ENCODE data around the gene UBR4. TPM values are rescaled to one million over a fixed set of nuclear protein-coding genes. Genes with fewer than 3 reads are reported as not detected.
A peak's percentile ranks its signal among the peaks of the same experiment; 100 is the strongest.

Gene UBR4
- total RNA-seq, 2 donors from 2014 or later = 97.7 to 114 TPM

DNA sequence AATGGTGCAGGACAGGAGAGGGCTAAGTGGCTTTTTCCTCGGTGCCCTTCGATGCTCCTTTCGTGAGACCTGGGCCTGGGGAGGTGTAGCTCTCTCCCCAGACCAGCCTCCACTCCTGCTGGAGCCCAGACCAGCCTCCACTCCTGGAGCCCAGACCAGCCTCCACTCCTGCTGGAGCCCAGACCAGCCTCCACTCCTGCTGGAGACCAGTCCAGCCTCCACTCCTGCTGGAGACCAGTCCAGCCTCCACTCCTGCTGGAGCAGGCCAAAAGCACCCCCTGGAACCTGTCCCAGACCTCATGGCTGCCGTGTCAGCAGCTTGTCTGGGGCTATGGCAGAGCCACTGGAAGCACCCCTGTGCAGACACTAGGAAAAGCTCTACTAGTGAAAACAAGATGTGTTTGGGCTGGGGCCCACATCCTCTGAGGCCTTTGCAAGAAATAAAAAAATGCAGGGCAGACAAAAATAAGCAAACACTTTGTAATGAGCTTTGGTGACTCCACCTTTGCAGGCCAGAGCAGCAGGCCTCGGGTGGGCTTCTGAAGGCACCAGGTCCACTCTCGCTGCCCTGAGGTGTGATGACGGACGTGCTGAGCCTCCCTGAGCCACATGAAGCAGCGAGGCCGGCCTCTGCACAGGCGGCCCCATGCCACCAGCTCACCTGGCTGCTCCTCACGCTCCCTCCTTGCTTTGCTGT, 137.6 kb downstream of the UBR4 start:
- no peak overlapping the region for H3K4me3 ChIP-seq
- H3K4me1 ChIP-seq = peaks cover 29% of the 10 kb centered on the region
- intact Hi-C loops (cut with DNase I) = no loop called here
- H3K27ac ChIP-seq = no peak overlapping the region
- TF ChIP-seq, protein P1, sequence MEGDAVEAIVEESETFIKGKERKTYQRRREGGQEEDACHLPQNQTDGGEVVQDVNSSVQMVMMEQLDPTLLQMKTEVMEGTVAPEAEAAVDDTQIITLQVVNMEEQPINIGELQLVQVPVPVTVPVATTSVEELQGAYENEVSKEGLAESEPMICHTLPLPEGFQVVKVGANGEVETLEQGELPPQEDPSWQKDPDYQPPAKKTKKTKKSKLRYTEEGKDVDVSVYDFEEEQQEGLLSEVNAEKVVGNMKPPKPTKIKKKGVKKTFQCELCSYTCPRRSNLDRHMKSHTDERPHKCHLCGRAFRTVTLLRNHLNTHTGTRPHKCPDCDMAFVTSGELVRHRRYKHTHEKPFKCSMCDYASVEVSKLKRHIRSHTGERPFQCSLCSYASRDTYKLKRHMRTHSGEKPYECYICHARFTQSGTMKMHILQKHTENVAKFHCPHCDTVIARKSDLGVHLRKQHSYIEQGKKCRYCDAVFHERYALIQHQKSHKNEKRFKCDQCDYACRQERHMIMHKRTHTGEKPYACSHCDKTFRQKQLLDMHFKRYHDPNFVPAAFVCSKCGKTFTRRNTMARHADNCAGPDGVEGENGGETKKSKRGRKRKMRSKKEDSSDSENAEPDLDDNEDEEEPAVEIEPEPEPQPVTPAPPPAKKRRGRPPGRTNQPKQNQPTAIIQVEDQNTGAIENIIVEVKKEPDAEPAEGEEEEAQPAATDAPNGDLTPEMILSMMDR (IDR thresholded peaks at IDR 0.05) = no peak
- no peaks in the 10 kb centered on the region for H3K9me3 ChIP-seq
- H3K9ac ChIP-seq (ENCODE audit: low read depth in 2 of 2, low read length in 2 of 2) = no peak overlapping the region
- DNase-seq = no peak
- H3K36me3 ChIP-seq = peaks cover 13% of the 10 kb centered on the region
- H3K27me3 ChIP-seq = no peaks in the 10 kb centered on the region

DNA sequence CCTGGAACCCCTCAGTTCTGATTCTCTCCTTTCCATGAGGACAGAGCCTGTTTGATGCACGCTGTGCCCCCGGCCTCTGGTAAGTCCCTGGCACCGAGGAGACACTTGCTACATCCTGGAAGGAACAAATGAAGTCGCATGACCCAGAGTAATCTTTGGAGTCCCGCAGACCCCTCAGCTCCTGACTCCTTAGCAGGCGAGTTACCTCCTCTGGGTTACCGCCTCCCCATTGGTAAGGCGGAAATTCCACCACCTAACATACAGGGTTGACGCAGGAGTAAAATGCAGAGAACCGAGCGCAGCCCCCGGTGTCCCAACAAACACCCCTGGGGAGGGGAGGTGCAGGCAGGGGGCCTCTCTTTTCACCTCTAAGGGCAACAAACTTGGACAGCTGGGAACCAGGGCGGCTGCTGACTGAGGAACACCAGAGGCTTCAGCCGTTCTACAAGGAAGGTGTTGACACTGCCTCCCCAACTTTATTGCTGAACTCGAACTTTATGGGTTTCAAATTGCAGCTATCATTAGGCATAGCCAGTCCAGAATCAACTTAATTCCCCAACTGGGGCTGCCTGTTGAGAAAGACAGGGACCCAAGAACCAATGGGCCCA, 138.3 kb downstream of the UBR4 start:
- Histone ChIP-seq H3K27ac (no peak overlapping the region), H3K4me1 (peaks cover 35% of the 10 kb centered on the region), H3K27me3 (no peaks in the 10 kb centered on the region), H3K9ac (ENCODE audit: low read depth in 2 of 2, low read length in 2 of 2) (peak overlapping the region in 1 of 2 donors; percentile 3), H3K9me3 (no peaks in the 10 kb centered on the region), H3K4me3 (no peak overlapping the region), H3K36me3 (peaks cover 6% of the 10 kb centered on the region)
- DNase-seq = peak; percentile 63
- TF ChIP-seq, protein P1 (IDR thresholded peaks at IDR 0.05) = no peak
- intact Hi-C loops (cut with DNase I) = no loop called here

DNA sequence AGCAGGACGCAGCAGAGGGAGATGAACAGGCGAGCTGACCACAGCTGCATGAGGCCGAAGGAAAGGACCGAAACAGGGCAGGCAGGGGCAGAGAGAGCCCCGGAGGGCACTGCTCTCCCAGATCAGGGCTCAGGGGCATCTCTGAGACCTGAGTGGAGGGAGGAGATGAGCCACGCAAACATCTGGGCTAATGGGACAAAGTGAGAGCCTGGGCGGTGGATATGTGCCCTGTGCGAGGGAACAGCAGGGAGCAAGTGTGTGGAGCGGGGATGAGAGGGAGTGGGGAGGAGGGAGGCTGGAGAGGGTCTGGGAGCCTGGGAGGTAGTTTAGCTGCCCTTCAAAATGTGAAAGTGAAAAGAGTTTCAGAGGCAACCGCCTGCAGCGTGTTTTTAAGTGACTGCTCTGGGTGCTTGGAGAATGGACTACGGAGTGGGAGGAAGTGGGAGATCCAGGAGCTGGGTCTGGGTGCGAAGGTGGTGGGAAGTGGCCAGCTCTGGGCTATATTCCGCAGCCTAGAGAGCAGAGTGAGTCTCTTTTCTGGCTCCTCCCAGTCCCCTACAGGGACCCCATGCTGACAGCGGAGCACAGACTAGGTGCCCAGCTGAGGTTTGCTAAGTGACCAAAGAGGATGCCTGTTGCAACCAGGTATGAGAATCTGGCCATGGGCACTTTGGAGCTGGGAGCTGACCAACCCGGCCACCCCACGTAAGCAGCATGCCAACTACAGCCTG, 139.0 kb downstream of the UBR4 start:
- H3K4me3 ChIP-seq = no peak overlapping the region
- intact Hi-C loops (cut with DNase I) = no loop called here
- H3K36me3 ChIP-seq = peaks cover 6% of the 10 kb centered on the region
- TF ChIP-seq, protein P1 (IDR thresholded peaks at IDR 0.05) = no peak
- no peaks in the 10 kb centered on the region for H3K9me3 ChIP-seq
- no peaks in the 10 kb centered on the region for H3K27me3 ChIP-seq
- peaks cover 34% of the 10 kb centered on the region for H3K4me1 ChIP-seq
- no peak overlapping the region for H3K27ac ChIP-seq
- H3K9ac ChIP-seq (ENCODE audit: low read depth in 2 of 2, low read length in 2 of 2) = peak overlapping the region in 1 of 2 donors; percentile 3
- DNase-seq = no peak

DNA sequence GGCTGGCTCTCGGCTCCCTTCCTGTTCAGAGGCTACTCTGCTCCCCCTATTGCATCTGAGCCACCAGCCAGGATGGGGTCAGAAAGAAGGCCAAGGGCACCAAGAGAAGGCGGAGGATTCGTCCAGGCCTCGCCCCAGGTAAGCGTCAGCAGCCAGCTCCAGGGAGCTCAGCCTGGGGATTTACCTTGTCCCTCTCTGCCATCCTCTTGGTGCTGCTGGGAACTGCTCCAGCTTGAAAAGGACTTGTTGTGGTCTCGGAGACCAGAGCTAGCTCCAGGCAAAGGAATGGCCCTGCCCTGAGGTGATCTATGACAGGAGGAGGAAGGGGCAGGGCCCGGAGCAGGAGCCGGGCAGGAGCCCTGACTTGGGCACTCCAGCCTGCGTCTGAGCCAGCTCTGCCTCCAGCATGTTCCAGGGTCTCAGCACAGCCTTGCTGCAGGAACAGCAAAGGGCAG, 139.8 kb downstream of the UBR4 start:
- peaks cover 6% of the 10 kb centered on the region for H3K36me3 ChIP-seq
- H3K4me3 ChIP-seq = no peak overlapping the region
- H3K27ac ChIP-seq = no peak overlapping the region
- TF ChIP-seq, protein P1 (IDR thresholded peaks at IDR 0.05) = no peak
- no peaks in the 10 kb centered on the region for H3K27me3 ChIP-seq
- no peaks in the 10 kb centered on the region for H3K9me3 ChIP-seq
- DNase-seq = no peak
- intact Hi-C loops (cut with DNase I) = no loop called here
- H3K9ac ChIP-seq (ENCODE audit: low read depth in 2 of 2, low read length in 2 of 2) = no peak overlapping the region
- H3K4me1 ChIP-seq = peaks cover 26% of the 10 kb centered on the region

DNA sequence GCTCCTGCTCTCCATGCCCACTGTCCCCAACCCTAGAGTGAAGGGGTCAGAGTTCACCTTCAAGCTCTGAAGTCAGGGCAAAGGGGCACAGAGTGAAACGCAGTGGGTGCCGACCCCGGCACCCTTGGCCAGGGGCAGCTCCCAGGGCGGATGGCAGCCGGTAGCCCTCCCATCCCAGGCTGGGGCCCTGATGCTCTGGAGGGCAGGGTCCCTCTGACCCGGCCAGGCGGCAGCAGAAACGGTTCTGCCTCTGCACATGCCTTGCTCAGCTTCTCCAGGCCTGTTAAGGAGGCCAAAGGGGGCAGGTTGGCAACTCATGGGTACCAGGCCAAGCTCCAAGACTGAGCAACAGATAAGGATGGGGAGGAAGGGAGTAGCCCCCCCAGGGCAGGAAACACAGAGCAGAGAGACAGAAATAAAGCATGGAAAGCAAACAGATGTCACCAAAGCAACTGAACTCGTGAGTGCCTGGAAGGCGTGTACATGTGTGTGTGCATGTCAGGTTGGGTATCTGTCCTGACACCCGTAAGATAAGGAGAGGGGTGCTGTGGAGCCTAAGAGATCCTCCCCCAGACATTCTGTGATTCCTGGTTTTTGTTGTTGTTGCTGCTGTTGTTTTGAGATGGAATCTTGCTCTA, 141.3 kb downstream of the UBR4 start:
- no peak overlapping the region for H3K27ac ChIP-seq
- no peak for DNase-seq
- H3K4me1 ChIP-seq = peaks cover 21% of the 10 kb centered on the region
- no peaks in the 10 kb centered on the region for H3K27me3 ChIP-seq
- H3K36me3 ChIP-seq = no peaks in the 10 kb centered on the region
- no peak overlapping the region for H3K4me3 ChIP-seq
- TF ChIP-seq, protein P1 (IDR thresholded peaks at IDR 0.05) = no peak
- intact Hi-C loops (cut with DNase I) = no loop called here
- H3K9me3 ChIP-seq = no peaks in the 10 kb centered on the region
- H3K9ac ChIP-seq (ENCODE audit: low read depth in 2 of 2, low read length in 2 of 2) = no peak overlapping the region
